Endodermal cell (in vitro differentiated cells): ENCODE measurements around the gene CYP11A1. TPM values are rescaled to one million over a fixed set of nuclear protein-coding genes. Genes with fewer than 3 reads are reported as not detected.

Source experiments
- DNase-seq: peaks from one replicate; pipeline ENCODE4 v3.0.0-alpha.2; 2017
- H3K27ac ChIP-seq: 2 replicates; pipeline ENCODE4 v1.5.1; 2013; ENCODE audit warnings: mild to moderate bottlenecking, low read depth, low read length, moderate library complexity
- H3K27me3 ChIP-seq: 2 replicates; pipeline ENCODE4 v1.6.1; 2013; ENCODE audit warnings: mild to moderate bottlenecking, low read length, moderate library complexity; ENCODE audit not compliant: insufficient read depth, control insufficient read depth, poor library complexity, severe bottlenecking
- H3K36me3 ChIP-seq: 2 replicates; pipeline ENCODE4 v1.7.0; 2013; ENCODE audit warnings: mild to moderate bottlenecking, low read length, moderate library complexity; ENCODE audit not compliant: control insufficient read depth, insufficient read depth
- H3K4me1 ChIP-seq: one replicate; pipeline ENCODE4 v1.7.0; 2013; ENCODE audit warnings: low read length; ENCODE audit not compliant: control insufficient read depth, insufficient read depth
- H3K4me3 ChIP-seq: 2 replicates; pipeline ENCODE4 v1.5.1; 2013; ENCODE audit warnings: mild to moderate bottlenecking, low read length, moderate library complexity
- H3K9ac ChIP-seq: 2 replicates; pipeline ENCODE4 v1.6.1; 2013; ENCODE audit warnings: mild to moderate bottlenecking, low read length, moderate library complexity; ENCODE audit not compliant: poor library complexity, severe bottlenecking; ENCODE audit errors: extremely low read depth
- H3K9me3 ChIP-seq: 2 replicates; pipeline ENCODE4 v1.6.1; 2013; ENCODE audit warnings: mild to moderate bottlenecking, low read length, moderate library complexity; ENCODE audit not compliant: control insufficient read depth
- H3K27ac Mint-ChIP-seq: 2 replicates; pipeline ENCODE4 v1.8.0; 2020; ENCODE audit warnings: mixed read lengths
- H3K27me3 Mint-ChIP-seq: 2 replicates; pipeline ENCODE4 v1.8.0; 2021; ENCODE audit warnings: mild to moderate bottlenecking, mixed read lengths; ENCODE audit not compliant: insufficient read depth
- H3K36me3 Mint-ChIP-seq: 2 replicates; pipeline ENCODE4 v1.8.0; 2020; ENCODE audit warnings: low read depth, mixed read lengths
- H3K4me1 Mint-ChIP-seq: 2 replicates; pipeline ENCODE4 v1.8.0; 2020; ENCODE audit warnings: mixed read lengths
- H3K4me3 Mint-ChIP-seq: 2 replicates; pipeline ENCODE4 v1.8.0; 2020; ENCODE audit warnings: mild to moderate bottlenecking, moderate library complexity, mixed read lengths
- H3K9me3 Mint-ChIP-seq: 2 replicates; pipeline ENCODE4 v1.8.0; 2020; ENCODE audit warnings: mild to moderate bottlenecking, mixed read lengths
- WGBS, 2 experiments: methylation state at CpG; one replicate each; pipeline versions ENCODE4 v1.1.5 to v1.1.7; 2013; ENCODE audit warnings: missing lambda C conversion rate in 2 of 2, mixed read lengths in 1 of 2; ENCODE audit not compliant: insufficient coverage in 1 of 2, insufficient read length in 1 of 2; 5-methylcytosine and 5-hydroxymethylcytosine counted together
- total RNA-seq, 2 donors: library from RNA; stranded (reverse); fragmentation: NEBNext Ultra II Directional in 1 of 2; extraction: Animal tissue kit (Norgen Biotek cat#: 25700) in 1 of 2; gene quantifications; 2 replicates in 1 of 2; 3 replicates in 1 of 2; pipeline ENCODE4 v1.2.1, GENCODE V29; 2021
- TF ChIP-seq, protein P1 (sequence below): fragments of 200-600 bp; sonication (generic); conservative IDR thresholded peaks from 2 replicates; pipeline ENCODE4 v1.5.0; 2021; ENCODE audit warnings: antibody characterized with exemption, mild to moderate bottlenecking

CYP11A1 gene
- total RNA-seq, 2 donors from 2014 or later = 4.8 to 5.3 TPM

DNA sequence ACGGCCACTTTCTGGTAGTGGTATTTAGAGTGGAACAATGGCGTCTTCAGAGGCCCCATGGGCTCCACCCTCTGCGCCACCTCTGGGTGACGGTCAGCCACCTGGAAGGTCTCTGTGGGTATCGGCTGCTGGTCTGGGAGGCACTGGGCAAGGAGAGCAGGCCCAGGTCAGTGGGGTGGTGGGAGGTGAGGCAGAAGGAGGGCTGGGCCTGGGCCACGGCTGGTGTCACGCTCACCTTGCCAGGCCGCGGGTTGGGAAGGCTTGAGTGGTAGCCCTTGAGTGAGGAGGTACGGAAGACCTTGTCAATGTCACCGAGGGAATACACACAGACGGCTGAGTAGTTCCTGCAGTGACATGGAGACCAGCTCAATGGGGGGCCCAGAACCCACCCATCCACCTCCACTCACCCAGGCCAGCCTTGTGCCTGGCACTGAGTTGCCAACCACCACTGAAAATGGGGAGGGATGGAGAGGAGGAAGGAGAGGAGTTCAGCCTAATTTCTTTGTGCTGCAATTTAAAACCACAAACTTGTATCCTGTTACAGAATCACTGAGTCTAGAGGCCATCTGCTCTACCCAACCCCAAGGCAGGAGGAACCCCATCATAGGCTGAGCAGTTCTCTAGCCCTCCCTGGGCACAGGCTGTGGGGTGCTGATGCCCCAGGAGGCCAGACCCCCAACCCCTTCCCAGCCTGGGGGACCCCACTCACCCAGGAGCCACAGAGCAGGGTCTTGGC is 47.3 kb upstream of the CYP11A1 start:
- no peaks in the 10 kb centered on the region for H3K27me3 ChIP-seq
- H3K4me1 Mint-ChIP-seq = no peaks in the 10 kb centered on the region
- H3K27ac Mint-ChIP-seq = no peak overlapping the region
- H3K27me3 Mint-ChIP-seq = no peaks in the 10 kb centered on the region
- no peak overlapping the region for H3K4me3 ChIP-seq
- H3K36me3 Mint-ChIP-seq = peaks cover 17% of the 10 kb centered on the region
- H3K36me3 ChIP-seq = peaks cover 27% of the 10 kb centered on the region
- H3K27ac ChIP-seq = no peak overlapping the region
- DNase-seq = no peak
- H3K9me3 Mint-ChIP-seq = no peaks in the 10 kb centered on the region
- TF ChIP-seq, protein P1, sequence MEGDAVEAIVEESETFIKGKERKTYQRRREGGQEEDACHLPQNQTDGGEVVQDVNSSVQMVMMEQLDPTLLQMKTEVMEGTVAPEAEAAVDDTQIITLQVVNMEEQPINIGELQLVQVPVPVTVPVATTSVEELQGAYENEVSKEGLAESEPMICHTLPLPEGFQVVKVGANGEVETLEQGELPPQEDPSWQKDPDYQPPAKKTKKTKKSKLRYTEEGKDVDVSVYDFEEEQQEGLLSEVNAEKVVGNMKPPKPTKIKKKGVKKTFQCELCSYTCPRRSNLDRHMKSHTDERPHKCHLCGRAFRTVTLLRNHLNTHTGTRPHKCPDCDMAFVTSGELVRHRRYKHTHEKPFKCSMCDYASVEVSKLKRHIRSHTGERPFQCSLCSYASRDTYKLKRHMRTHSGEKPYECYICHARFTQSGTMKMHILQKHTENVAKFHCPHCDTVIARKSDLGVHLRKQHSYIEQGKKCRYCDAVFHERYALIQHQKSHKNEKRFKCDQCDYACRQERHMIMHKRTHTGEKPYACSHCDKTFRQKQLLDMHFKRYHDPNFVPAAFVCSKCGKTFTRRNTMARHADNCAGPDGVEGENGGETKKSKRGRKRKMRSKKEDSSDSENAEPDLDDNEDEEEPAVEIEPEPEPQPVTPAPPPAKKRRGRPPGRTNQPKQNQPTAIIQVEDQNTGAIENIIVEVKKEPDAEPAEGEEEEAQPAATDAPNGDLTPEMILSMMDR = no peak
- peaks cover 3% of the 10 kb centered on the region for H3K4me1 ChIP-seq
- no peak overlapping the region for H3K4me3 Mint-ChIP-seq
- 95 to 97% methylated on average over 8 to 12 of the region's 12 CpGs for WGBS, 2 experiments
- no peak overlapping the region for H3K9ac ChIP-seq
- H3K9me3 ChIP-seq = no peaks in the 10 kb centered on the region

DNA sequence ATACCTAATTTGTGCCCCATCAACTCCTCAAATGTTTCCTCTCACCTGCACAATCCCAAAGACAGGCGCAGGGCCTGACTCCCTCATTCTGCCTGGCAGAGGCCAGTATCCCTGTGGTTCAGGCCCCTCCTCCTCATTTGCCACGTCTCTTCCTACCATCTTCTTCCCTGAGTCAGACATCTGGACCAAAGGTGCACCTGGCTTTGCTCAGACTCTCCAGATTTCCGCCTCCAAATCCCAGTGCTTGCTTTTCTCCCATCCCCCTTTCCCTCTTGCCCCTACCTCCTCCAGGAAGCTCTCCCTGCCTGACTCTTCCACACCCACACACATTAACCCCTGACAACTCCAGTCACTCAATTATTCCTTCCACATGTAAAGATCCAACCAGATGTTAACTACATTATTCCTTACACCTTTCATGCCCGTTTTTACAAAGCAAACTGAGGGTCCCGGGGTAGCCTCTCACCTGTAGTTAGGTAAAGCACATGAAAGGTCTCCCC is 46.7 kb upstream of the CYP11A1 start:
- no peak overlapping the region for H3K27ac ChIP-seq
- no peaks in the 10 kb centered on the region for H3K4me1 Mint-ChIP-seq
- H3K9me3 ChIP-seq = no peaks in the 10 kb centered on the region
- no peak overlapping the region for H3K4me3 ChIP-seq
- no peaks in the 10 kb centered on the region for H3K27me3 ChIP-seq
- 90 to 96% methylated on average over 4 to 5 of the region's 5 CpGs for WGBS, 2 experiments
- TF ChIP-seq, protein P1 = no peak
- H3K4me3 Mint-ChIP-seq = no peak overlapping the region
- DNase-seq = no peak
- peaks cover 17% of the 10 kb centered on the region for H3K36me3 Mint-ChIP-seq
- H3K9me3 Mint-ChIP-seq = no peaks in the 10 kb centered on the region
- no peak overlapping the region for H3K9ac ChIP-seq
- no peaks in the 10 kb centered on the region for H3K27me3 Mint-ChIP-seq
- peaks cover 3% of the 10 kb centered on the region for H3K4me1 ChIP-seq
- H3K27ac Mint-ChIP-seq = no peak overlapping the region
- H3K36me3 ChIP-seq = peaks cover 27% of the 10 kb centered on the region

DNA sequence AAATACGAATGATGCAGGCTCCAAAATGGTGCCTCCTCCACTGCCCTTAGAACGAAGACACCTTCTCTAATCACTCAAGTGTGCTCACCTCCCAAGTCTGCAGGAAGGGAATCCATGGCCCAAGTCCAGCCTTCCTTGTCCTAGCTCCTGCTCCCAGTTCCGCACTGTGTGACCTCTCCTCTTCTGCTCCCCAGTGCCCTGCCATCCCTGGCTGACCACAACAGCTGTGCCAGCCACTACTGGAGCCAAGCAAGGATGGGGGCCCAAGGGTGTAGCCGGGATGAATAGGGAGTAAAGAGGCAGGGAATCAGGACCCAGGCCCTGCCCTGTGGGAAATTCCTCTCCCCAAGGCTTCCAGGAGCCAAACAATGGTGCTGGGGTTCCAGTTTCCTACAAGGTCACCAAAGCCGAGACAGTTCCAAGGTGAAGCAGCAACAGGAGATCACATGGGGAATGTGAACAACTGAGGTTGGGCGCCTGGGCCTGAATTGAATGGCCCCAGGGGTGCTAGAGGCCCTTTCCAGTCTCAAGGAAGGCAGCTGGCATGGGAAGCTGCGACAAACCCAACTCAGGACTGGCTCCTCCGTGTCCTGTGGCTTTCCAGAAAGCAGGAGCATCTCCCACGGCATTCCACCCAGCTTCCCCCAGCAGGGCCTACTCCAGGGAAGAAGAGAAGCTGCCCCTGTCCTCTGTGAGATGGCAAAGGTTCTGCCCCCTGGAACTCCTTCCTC is 46.1 kb upstream of the CYP11A1 start:
- TF ChIP-seq, protein P1 = no peak
- no peaks in the 10 kb centered on the region for H3K27me3 Mint-ChIP-seq
- no peak for DNase-seq
- Histone ChIP-seq H3K9me3 (no peaks in the 10 kb centered on the region), H3K27me3 (no peaks in the 10 kb centered on the region), H3K4me1 (no peaks in the 10 kb centered on the region), H3K9ac (no peak overlapping the region), H3K36me3 (peaks cover 27% of the 10 kb centered on the region), H3K27ac (no peak overlapping the region), H3K4me3 (no peak overlapping the region)
- 90 to 92% methylated on average over 8 to 9 of the region's 9 CpGs for WGBS, 2 experiments
- no peaks in the 10 kb centered on the region for H3K9me3 Mint-ChIP-seq
- no peak overlapping the region for H3K27ac Mint-ChIP-seq
- H3K4me3 Mint-ChIP-seq = no peak overlapping the region
- peaks cover 17% of the 10 kb centered on the region for H3K36me3 Mint-ChIP-seq
- no peaks in the 10 kb centered on the region for H3K4me1 Mint-ChIP-seq
